K562 (cell line): ENCODE measurements around the gene SLC6A6. TPM values are rescaled to one million over a fixed set of nuclear protein-coding genes. Genes with fewer than 3 reads are reported as not detected.

Experiments used
- ARID1B ChIP-seq: fragments of 450-650 bp; IDR thresholded peaks from 2 replicates; pipeline ENCODE4 v1.6.1; 2016; ENCODE audit warnings: antibody characterized with exemption, mild to moderate bottlenecking, inconsistent platforms
- CBX1 ChIP-seq: sonication (generic); IDR thresholded peaks from 2 replicates; pipeline ENCODE4 v1.6.1; 2016; ENCODE audit warnings: antibody characterized with exemption, low read depth, mild to moderate bottlenecking
- CEBPB ChIP-seq: fragments of 450-650 bp; IDR thresholded peaks from 2 replicates; pipeline ENCODE4 v1.6.1; 2016; ENCODE audit warnings: missing genetic modification characterization, missing compliant biosample characterization
- EWSR1 ChIP-seq: fragments of 450-650 bp; IDR thresholded peaks from 2 replicates; pipeline ENCODE4 v1.6.1; 2018; ENCODE audit warnings: borderline replicate concordance, mild to moderate bottlenecking, low read depth, moderate library complexity; ENCODE audit not compliant: partially characterized antibody
- KDM1A ChIP-seq, 2 experiments: fragments of 450-650 bp; IDR thresholded peaks; 2 replicates each; pipeline ENCODE4 v1.6.1; 2016; ENCODE audit warnings: mild to moderate bottlenecking in 2 of 2
- NR1H2 ChIP-seq: sonication (generic); formaldehyde crosslinking; IDR thresholded peaks from 2 replicates; pipeline ENCODE4 v1.4.0; 2020; ENCODE audit warnings: mild to moderate bottlenecking, missing genetic modification reagents
- RBM25 ChIP-seq: fragments of 200-400 bp; formaldehyde crosslinking; IDR thresholded peaks from 2 replicates; pipeline ENCODE4 v1.6.1; 2018; ENCODE audit warnings: low read length, low read depth, moderate library complexity; ENCODE audit not compliant: severe bottlenecking
- SAFB2 ChIP-seq: fragments of 200-400 bp; formaldehyde crosslinking; IDR thresholded peaks from 2 replicates; pipeline ENCODE4 v1.6.1; 2018; ENCODE audit warnings: borderline replicate concordance, low read length, low read depth, moderate library complexity; ENCODE audit not compliant: severe bottlenecking
- SETDB1 ChIP-seq: IDR thresholded peaks from one replicate; pipeline ENCODE4 v1.6.1; 2012; ENCODE audit warnings: low read length, control low read depth, inconsistent platforms
- SOX6 ChIP-seq: fragments of 450-650 bp; IDR thresholded peaks from 2 replicates; pipeline ENCODE4 v1.6.1; 2014; ENCODE audit warnings: mild to moderate bottlenecking
- STAT5A ChIP-seq: IDR thresholded peaks from 2 replicates; pipeline ENCODE4 v1.6.1; 2012; ENCODE audit warnings: low read length, inconsistent platforms, borderline replicate concordance
- TCF7 ChIP-seq: sonication (generic); IDR thresholded peaks from 2 replicates; pipeline ENCODE4 v1.6.1; 2016; ENCODE audit warnings: antibody characterized with exemption, borderline replicate concordance
- ZC3H4 ChIP-seq: sonication (generic); formaldehyde crosslinking; IDR thresholded peaks from 2 replicates; pipeline ENCODE4 v1.9.0; 2021; ENCODE audit warnings: missing genetic modification reagents, borderline replicate concordance
- ZNF140 ChIP-seq: fragments of 250-450 bp; sonication (Bioruptor Pico); IDR thresholded peaks from 2 replicates; pipeline ENCODE4 v1.8.0; 2021; ENCODE audit warnings: moderate library complexity, mild to moderate bottlenecking, inconsistent platforms
- ZNF75A ChIP-seq: fragments of 450-650 bp; formaldehyde crosslinking; IDR thresholded peaks from 2 replicates; pipeline ENCODE4 v1.4.0; 2020; ENCODE audit warnings: mild to moderate bottlenecking
- ZNF766 ChIP-seq: fragments of 200-800 bp; sonication (Bioruptor generic); conservative IDR thresholded peaks from 2 replicates; pipeline ENCODE4 v1.6.1; 2016; ENCODE audit warnings: missing genetic modification characterization, missing compliant biosample characterization
- polyA plus RNA-seq, 8 experiments: library from polyadenylated mRNA; depleted of rRNA in 4 of 8; stranded (reverse) in 5 of 8; unstranded in 3 of 8; fragments of >200 nt; fragmentation: Nextera tagmentation in 2 of 8; fragmentation: Illumina TruSeq in 1 of 8; extraction: Ambion mirVana in 2 of 8; extraction: Trizol in 1 of 8; gene quantifications; 2 replicates each; pipeline versions ENCODE4 v1.2.1 to v1.2.3, GENCODE V29; 2011 to 2014; ENCODE audit warnings: inconsistent platforms in 1 of 8, missing spikeins in 1 of 8
- total RNA-seq, 7 experiments: library from RNA; depleted of rRNA in 6 of 7; stranded (reverse); fragments of >200 nt in 6 of 7; fragmentation: Illumina TruSeq in 2 of 7; extraction: Trizol in 2 of 7; gene quantifications; 2 replicates each; pipeline versions ENCODE4 v1.2.1 to v1.2.3, GENCODE V29; 2011 to 2021; ENCODE audit warnings: low replicate concordance in 1 of 7
- TF ChIP-seq, protein P1 (sequence below), 2 experiments: fragments of 450-650 bp in 1 of 2; IDR thresholded peaks; 2 replicates each; pipeline ENCODE4 v1.6.1; 2011 to 2017; ENCODE audit warnings: low read depth in 2 of 2, antibody characterized with exemption in 1 of 2, borderline replicate concordance in 1 of 2, low read length in 1 of 2, mild to moderate bottlenecking in 1 of 2, mixed read lengths in 1 of 2; ENCODE audit not compliant: control insufficient read depth in 1 of 2
- TF ChIP-seq, protein P2 (sequence below): sonication (generic); formaldehyde crosslinking; IDR thresholded peaks from 2 replicates; pipeline ENCODE4 v1.8.1; 2022; ENCODE audit warnings: missing genetic modification reagents

The SLC6A6 gene
- total and polyA plus RNA-seq, 9 of the 15 experiments (the other 6 are each of a cell fraction or from before 2014, with no cell fraction given): 12.3 to 203 (median 93.2) TPM

- TF ChIP-seq STAT5A: no peak
- TF ChIP-seq SOX6: no peak
- TF ChIP-seq EWSR1: no peak
- no peak for TF ChIP-seq SETDB1
- TF ChIP-seq ZC3H4 (CRISPR knock-in tag): no peak
- TF ChIP-seq, protein P1, sequence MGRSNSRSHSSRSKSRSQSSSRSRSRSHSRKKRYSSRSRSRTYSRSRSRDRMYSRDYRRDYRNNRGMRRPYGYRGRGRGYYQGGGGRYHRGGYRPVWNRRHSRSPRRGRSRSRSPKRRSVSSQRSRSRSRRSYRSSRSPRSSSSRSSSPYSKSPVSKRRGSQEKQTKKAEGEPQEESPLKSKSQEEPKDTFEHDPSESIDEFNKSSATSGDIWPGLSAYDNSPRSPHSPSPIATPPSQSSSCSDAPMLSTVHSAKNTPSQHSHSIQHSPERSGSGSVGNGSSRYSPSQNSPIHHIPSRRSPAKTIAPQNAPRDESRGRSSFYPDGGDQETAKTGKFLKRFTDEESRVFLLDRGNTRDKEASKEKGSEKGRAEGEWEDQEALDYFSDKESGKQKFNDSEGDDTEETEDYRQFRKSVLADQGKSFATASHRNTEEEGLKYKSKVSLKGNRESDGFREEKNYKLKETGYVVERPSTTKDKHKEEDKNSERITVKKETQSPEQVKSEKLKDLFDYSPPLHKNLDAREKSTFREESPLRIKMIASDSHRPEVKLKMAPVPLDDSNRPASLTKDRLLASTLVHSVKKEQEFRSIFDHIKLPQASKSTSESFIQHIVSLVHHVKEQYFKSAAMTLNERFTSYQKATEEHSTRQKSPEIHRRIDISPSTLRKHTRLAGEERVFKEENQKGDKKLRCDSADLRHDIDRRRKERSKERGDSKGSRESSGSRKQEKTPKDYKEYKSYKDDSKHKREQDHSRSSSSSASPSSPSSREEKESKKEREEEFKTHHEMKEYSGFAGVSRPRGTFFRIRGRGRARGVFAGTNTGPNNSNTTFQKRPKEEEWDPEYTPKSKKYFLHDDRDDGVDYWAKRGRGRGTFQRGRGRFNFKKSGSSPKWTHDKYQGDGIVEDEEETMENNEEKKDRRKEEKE (IDR thresholded peaks at IDR 0.05; ENCODE audit: borderline replicate concordance in 1 of 2, control insufficient read depth in 1 of 2, low read depth in 2 of 2, low read length in 1 of 2): no peak
- TF ChIP-seq CEBPB (tag): no peak
- TF ChIP-seq KDM1A (IDR thresholded peaks at IDR 0.05): peak in 1 of 2 experiments; percentile 54; a peak in 1 of 4 replicates
- 0 out of 2 replicates have a peak, but pooled peaks have one; percentile 35 for TF ChIP-seq CBX1
- no peak for TF ChIP-seq SAFB2
- no peak for TF ChIP-seq NR1H2 (CRISPR knock-in tag)
- TF ChIP-seq ZNF766 (CRISPR knock-in tag): no peak
- no peak for TF ChIP-seq ARID1B
- no peak for TF ChIP-seq ZNF140
- TF ChIP-seq, protein P2, sequence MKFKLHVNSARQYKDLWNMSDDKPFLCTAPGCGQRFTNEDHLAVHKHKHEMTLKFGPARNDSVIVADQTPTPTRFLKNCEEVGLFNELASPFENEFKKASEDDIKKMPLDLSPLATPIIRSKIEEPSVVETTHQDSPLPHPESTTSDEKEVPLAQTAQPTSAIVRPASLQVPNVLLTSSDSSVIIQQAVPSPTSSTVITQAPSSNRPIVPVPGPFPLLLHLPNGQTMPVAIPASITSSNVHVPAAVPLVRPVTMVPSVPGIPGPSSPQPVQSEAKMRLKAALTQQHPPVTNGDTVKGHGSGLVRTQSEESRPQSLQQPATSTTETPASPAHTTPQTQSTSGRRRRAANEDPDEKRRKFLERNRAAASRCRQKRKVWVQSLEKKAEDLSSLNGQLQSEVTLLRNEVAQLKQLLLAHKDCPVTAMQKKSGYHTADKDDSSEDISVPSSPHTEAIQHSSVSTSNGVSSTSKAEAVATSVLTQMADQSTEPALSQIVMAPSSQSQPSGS (CRISPR knock-in tag): no peak
- TF ChIP-seq ZNF75A (CRISPR knock-in tag): no peak
- no peak for TF ChIP-seq TCF7
- TF ChIP-seq RBM25: peak; percentile 56
These were observed 36.2 kb upstream of the SLC6A6 start (continued) for GRCh38 chr3:14366248-14366647.
